ENCODE results near the gene ANKFY1.

Gene ANKFY1

GRCh38 chr17:4247971-4248388 is 15.8 kb downstream of the ANKFY1 start:
- no peaks in the 10 kb centered on the region for H3K27me3 ChIP-seq (replicated peaks; ENCODE audit: insufficient read depth, low read length)
- H3K79me2 ChIP-seq (ENCODE audit: low read length): peaks cover 93% of the 10 kb centered on the region
- H3K9me2 ChIP-seq (replicated peaks; ENCODE audit: insufficient read depth, low read length): no peaks in the 10 kb centered on the region
- H3K27ac ChIP-seq (ENCODE audit: low read length): no peak overlapping the region
- H3F3A ChIP-seq (ENCODE audit: insufficient read depth, low read length): no peaks in the 10 kb centered on the region
- H3K4me1 ChIP-seq (ENCODE audit: low read length): peaks cover 6% of the 10 kb centered on the region; the same call in 1 of the 2 replicates
- H3K9ac ChIP-seq (ENCODE audit: low read length): no peak overlapping the region
- no peak overlapping the region for H3K4me2 ChIP-seq (ENCODE audit: low read depth, low read length)
- no peaks in the 10 kb centered on the region; the same call in 1 of the 2 replicates for H4K20me1 ChIP-seq (ENCODE audit: insufficient read depth, low read length)
- DNase-seq: no peak
- no peak overlapping the region for H2AFZ ChIP-seq (ENCODE audit: low read length)
- no peaks in the 10 kb centered on the region for H3K9me3 ChIP-seq (replicated peaks; ENCODE audit: insufficient read depth, low read length)
- no peak overlapping the region for H3K4me3 ChIP-seq (ENCODE audit: low read length)
- H3K36me3 ChIP-seq (replicated peaks; ENCODE audit: insufficient read depth, low read length): no peaks in the 10 kb centered on the region
- TF ChIP-seq CTCF (IDR thresholded peaks at IDR 0.05; ENCODE audit: low read length) (no peak), EZH2phosphoT487 (IDR thresholded peaks at IDR 0.05; ENCODE audit: low read length) (no peak), EZH2 (optimal IDR thresholded peaks at IDR 0.05; ENCODE audit: low read depth, low read length) (no peak)

- DNase-seq: no peak
- H3K27me3 ChIP-seq (replicated peaks; ENCODE audit: insufficient read depth, low read length): no peaks in the 10 kb centered on the region
- no peaks in the 10 kb centered on the region for H3K36me3 ChIP-seq (replicated peaks; ENCODE audit: insufficient read depth, low read length)
- no peak overlapping the region for H3K27ac ChIP-seq (ENCODE audit: low read length)
- H3F3A ChIP-seq (ENCODE audit: insufficient read depth, low read length): no peaks in the 10 kb centered on the region
- H3K9me2 ChIP-seq (replicated peaks; ENCODE audit: insufficient read depth, low read length): no peaks in the 10 kb centered on the region
- no peaks in the 10 kb centered on the region for H3K9me3 ChIP-seq (replicated peaks; ENCODE audit: insufficient read depth, low read length)
- no peaks in the 10 kb centered on the region; the same call in 1 of the 2 replicates for H4K20me1 ChIP-seq (ENCODE audit: insufficient read depth, low read length)
- H3K4me1 ChIP-seq (ENCODE audit: low read length): peaks cover 6% of the 10 kb centered on the region; the same call in 1 of the 2 replicates
- no peak overlapping the region for H3K4me2 ChIP-seq (ENCODE audit: low read depth, low read length)
- H2AFZ ChIP-seq (ENCODE audit: low read length): no peak overlapping the region
- no peak overlapping the region for H3K4me3 ChIP-seq (ENCODE audit: low read length)
- H3K79me2 ChIP-seq (ENCODE audit: low read length): peaks cover 88% of the 10 kb centered on the region
- no peak overlapping the region for H3K9ac ChIP-seq (ENCODE audit: low read length)
- TF ChIP-seq EZH2phosphoT487 (IDR thresholded peaks at IDR 0.05; ENCODE audit: low read length): no peak
- TF ChIP-seq CTCF (IDR thresholded peaks at IDR 0.05; ENCODE audit: low read length): no peak
- TF ChIP-seq EZH2 (optimal IDR thresholded peaks at IDR 0.05; ENCODE audit: low read depth, low read length): no peak
These were observed 16.3 kb downstream of the ANKFY1 start for GRCh38 chr17:4247361-4247970.

- DNase-seq: no peak
- H3K9me2 ChIP-seq (replicated peaks; ENCODE audit: insufficient read depth, low read length): no peaks in the 10 kb centered on the region
- H3K79me2 ChIP-seq (ENCODE audit: low read length): peaks cover 80% of the 10 kb centered on the region
- H3K9ac ChIP-seq (ENCODE audit: low read length): no peak overlapping the region
- H3K27me3 ChIP-seq (replicated peaks; ENCODE audit: insufficient read depth, low read length): no peaks in the 10 kb centered on the region
- no peaks in the 10 kb centered on the region for H3K9me3 ChIP-seq (replicated peaks; ENCODE audit: insufficient read depth, low read length)
- no peaks in the 10 kb centered on the region; the same call in 1 of the 2 replicates for H4K20me1 ChIP-seq (ENCODE audit: insufficient read depth, low read length)
- no peaks in the 10 kb centered on the region for H3F3A ChIP-seq (ENCODE audit: insufficient read depth, low read length)
- H3K27ac ChIP-seq (ENCODE audit: low read length): no peak overlapping the region
- no peak overlapping the region for H3K4me3 ChIP-seq (ENCODE audit: low read length)
- H3K4me1 ChIP-seq (ENCODE audit: low read length): peaks cover 6% of the 10 kb centered on the region; the same call in 1 of the 2 replicates
- H2AFZ ChIP-seq (ENCODE audit: low read length): no peak overlapping the region
- H3K4me2 ChIP-seq (ENCODE audit: low read depth, low read length): no peak overlapping the region
- TF ChIP-seq EZH2phosphoT487 (IDR thresholded peaks at IDR 0.05; ENCODE audit: low read length): no peak
- no peak for TF ChIP-seq CTCF (IDR thresholded peaks at IDR 0.05; ENCODE audit: low read length)
- no peak for TF ChIP-seq EZH2 (optimal IDR thresholded peaks at IDR 0.05; ENCODE audit: low read depth, low read length)
- no peaks in the 10 kb centered on the region for H3K36me3 ChIP-seq (replicated peaks; ENCODE audit: insufficient read depth, low read length)
These were observed 17.1 kb downstream of the ANKFY1 start for GRCh38 chr17:4246674-4247073.
